ENCODE measurements around the gene MOCS2.

Gene MOCS2

DNA sequence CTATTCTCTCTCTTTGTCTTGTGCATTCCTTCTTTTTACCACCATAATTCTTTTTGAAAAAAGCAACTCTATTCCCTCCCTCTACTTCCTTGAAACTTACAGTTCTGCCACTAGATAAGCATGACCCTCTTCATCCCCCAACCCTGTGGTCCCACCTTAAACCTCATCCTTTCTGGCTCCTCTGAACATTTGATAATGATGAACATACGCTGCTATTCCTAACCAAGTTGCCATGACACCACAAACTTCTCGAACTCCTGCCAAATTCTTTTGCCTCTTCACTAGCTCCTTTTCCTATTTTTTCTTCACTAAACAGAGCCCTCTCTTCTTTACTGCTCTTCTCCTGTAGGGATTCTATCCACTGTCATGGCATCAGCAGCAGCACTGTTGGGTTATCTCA, 57.1 kb downstream of the MOCS2 start:
- DNase-seq (ENCODE audit: low read depth in 2 of 2, low spot score in 1 of 2) = no peak

DNA sequence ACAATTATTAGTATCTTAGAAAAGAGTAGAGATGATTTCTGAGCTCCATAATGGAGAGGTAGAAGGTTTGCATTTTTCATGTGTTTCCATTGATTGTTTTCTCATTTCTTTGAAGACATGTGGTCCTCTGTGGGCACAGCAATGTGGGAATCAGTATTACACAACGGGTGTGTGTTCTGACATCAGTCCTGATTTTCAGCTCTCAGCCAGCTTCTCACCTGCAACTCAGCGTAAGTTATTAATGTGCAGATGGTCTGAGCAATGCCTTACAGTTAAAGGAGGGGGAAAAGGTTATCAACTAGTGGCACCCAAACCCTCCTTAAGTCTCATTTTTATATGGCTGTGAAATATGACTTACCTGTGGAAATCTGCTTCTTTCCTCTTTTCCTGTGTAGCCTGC, 61.3 kb downstream of the MOCS2 start:
- no peak for DNase-seq (ENCODE audit: low read depth in 2 of 2, low spot score in 1 of 2)
